Common myeloid progenitor, CD34-positive (primary cell): ENCODE data around the gene EHD4.

Experiments used
- CTCF ChIA-PET: fragments of 350-600 bp; sonication (Branson Sonifier 250); formaldehyde crosslinking; loops from one replicate; lab custom pipeline; 2021; ENCODE audit warnings: antibody characterized with exemption; lab: Charles Lee
- POLR2A ChIA-PET: fragments of 350-600 bp; sonication (Branson Sonifier 250); formaldehyde crosslinking; loops from one replicate; lab custom pipeline; 2021; ENCODE audit warnings: antibody characterized with exemption; lab: Charles Lee
- DNase-seq, 3 donors: peaks; one replicate each; pipeline versions ENCODE4 v3.0.0 to v3.0.0-alpha.2; 2013
- H3K27ac ChIP-seq, 2 experiments: 1 replicate in 1 of 2; 2 replicates in 1 of 2; pipeline ENCODE4 v1.7.0; 2013; ENCODE audit warnings: inconsistent platforms in 2 of 2, low read length in 2 of 2, mild to moderate bottlenecking in 2 of 2, low read depth in 1 of 2, moderate library complexity in 1 of 2; ENCODE audit not compliant: severe bottlenecking in 2 of 2, insufficient read depth in 1 of 2, poor library complexity in 1 of 2
- H3K27me3 ChIP-seq, 5 experiments: replicated peaks in 2 of 5; 1 replicate in 3 of 5; 2 replicates in 2 of 5; pipeline versions ENCODE4 v1.6.1 to v1.7.0; 2013; ENCODE audit warnings: low read length in 4 of 5, mild to moderate bottlenecking in 2 of 5, moderate library complexity in 2 of 5, inconsistent platforms in 1 of 5; ENCODE audit not compliant: insufficient read depth in 5 of 5, control insufficient read depth in 4 of 5
- H3K36me3 ChIP-seq, 4 experiments: 1 replicate in 2 of 4; 2 replicates in 2 of 4; pipeline versions ENCODE4 v1.6.1 to v1.7.0; 2013; ENCODE audit warnings: low read length in 3 of 4, control low read depth in 1 of 4, mild to moderate bottlenecking in 1 of 4; ENCODE audit not compliant: control insufficient read depth in 4 of 4, insufficient read depth in 4 of 4
- H3K4me1 ChIP-seq, 4 experiments: 1 replicate in 3 of 4; 2 replicates in 1 of 4; pipeline versions ENCODE4 v1.6.1 to v1.7.1; 2013; ENCODE audit warnings: low read length in 3 of 4, mild to moderate bottlenecking in 3 of 4, control low read depth in 1 of 4, inconsistent platforms in 1 of 4, moderate library complexity in 1 of 4; ENCODE audit not compliant: control insufficient read depth in 4 of 4, insufficient read depth in 4 of 4; ENCODE audit errors: control extremely low read depth in 1 of 4
- H3K4me3 ChIP-seq, 7 experiments: 1 replicate in 4 of 7; 2 replicates in 3 of 7; pipeline versions ENCODE4 v1.5.1 to v1.7.0; 2013; ENCODE audit warnings: mild to moderate bottlenecking in 7 of 7, low read length in 6 of 7, moderate library complexity in 6 of 7, inconsistent platforms in 2 of 7, low read depth in 2 of 7, control low read depth in 1 of 7; ENCODE audit not compliant: insufficient read depth in 4 of 7, control insufficient read depth in 1 of 7; ENCODE audit errors: extremely low read depth in 1 of 7
- H3K9me3 ChIP-seq, 5 experiments: 1 replicate in 4 of 5; 2 replicates in 1 of 5; pipeline versions ENCODE4 v1.6.1 to v1.7.1; 2013; ENCODE audit warnings: low read length in 4 of 5, mild to moderate bottlenecking in 2 of 5, inconsistent platforms in 1 of 5, low read depth in 1 of 5, moderate library complexity in 1 of 5; ENCODE audit not compliant: control insufficient read depth in 4 of 5, insufficient read depth in 2 of 5; ENCODE audit errors: control extremely low read depth in 1 of 5
- WGBS: methylation state at CpG from one replicate; pipeline ENCODE4 v1.1.5; 2013; ENCODE audit not compliant: insufficient coverage; 5-methylcytosine and 5-hydroxymethylcytosine counted together

The EHD4 gene

DNA sequence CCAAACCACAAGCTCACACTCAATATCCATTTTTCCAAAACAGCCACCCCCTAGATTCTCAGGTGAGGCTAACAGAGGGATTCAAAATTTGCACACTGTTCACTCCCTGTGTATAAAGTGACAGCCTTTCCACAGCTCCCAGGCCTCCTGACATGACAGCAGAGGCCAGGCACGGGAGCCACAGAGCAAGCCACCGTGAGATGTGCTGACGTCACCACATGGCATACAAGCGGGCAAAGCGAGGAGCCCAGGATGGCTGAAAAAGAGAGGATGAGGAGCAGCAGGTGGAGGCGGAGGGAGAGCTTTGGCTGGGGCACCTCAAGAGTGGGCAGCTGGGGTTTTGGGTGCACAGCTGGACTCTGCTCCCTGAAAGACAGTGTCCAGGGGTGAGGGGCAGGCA is 27.1 kb downstream of the EHD4 start:
- ChIA-PET CTCF (no interaction called here), POLR2A (no interaction called here)
- no peak for DNase-seq
- H3K4me1 ChIP-seq: no peaks in the 10 kb centered on the region
- H3K36me3 ChIP-seq: no peaks in the 10 kb centered on the region
- no peaks in the 10 kb centered on the region for H3K27me3 ChIP-seq
- 92% methylated on average over 6 of the region's 6 CpGs for WGBS
- H3K27ac ChIP-seq: no peak overlapping the region
- H3K9me3 ChIP-seq: no peaks in the 10 kb centered on the region
- H3K4me3 ChIP-seq: no peak overlapping the region

DNA sequence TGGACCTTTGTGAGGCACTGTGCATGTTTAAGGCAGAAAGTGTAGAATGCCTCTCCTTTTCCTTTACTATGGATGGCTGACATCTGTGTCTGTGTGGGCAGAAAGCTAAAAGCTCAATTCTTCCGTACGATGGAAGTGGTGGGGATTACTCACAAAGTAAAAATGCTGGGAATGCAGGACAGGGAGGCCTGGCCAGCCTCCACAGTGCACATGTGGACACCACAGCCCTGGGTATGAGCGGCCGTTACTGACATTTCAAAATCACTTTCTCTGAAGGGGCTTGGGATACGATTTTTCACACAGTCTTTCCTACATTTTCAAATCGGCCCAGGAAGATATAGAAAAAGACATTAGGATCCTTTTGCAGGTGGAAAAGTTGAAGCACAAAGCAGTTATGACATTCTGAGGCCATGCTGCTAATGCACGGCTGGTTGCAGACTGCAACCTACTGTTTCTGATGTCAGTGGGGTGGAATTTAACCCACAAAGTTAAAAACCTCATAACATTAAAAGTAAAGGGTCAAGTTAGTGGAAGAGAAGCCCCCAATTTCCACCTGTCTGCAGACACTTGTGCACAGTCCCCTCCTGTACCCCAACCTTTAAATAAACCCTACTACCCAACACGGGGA is 27.9 kb downstream of the EHD4 start:
- CTCF ChIA-PET: no interaction called here
- POLR2A ChIA-PET: no interaction called here
- H3K27ac ChIP-seq: no peak overlapping the region
- no peak for DNase-seq
- H3K9me3 ChIP-seq: no peaks in the 10 kb centered on the region
- H3K36me3 ChIP-seq: no peaks in the 10 kb centered on the region
- no peak overlapping the region for H3K4me3 ChIP-seq
- no peaks in the 10 kb centered on the region for H3K4me1 ChIP-seq
- no peaks in the 10 kb centered on the region for H3K27me3 ChIP-seq
- whole genome bisulfite sequencing: 100% methylated on average over 4 of the region's 8 CpGs

GRCh38 chr15:41943543-41944312 is 28.6 kb downstream of the EHD4 start:
- Histone ChIP-seq H3K27me3 (no peaks in the 10 kb centered on the region), H3K4me3 (no peak overlapping the region), H3K9me3 (no peaks in the 10 kb centered on the region), H3K27ac (no peak overlapping the region), H3K36me3 (no peaks in the 10 kb centered on the region), H3K4me1 (no peaks in the 10 kb centered on the region)
- 97% methylated on average over 6 of the region's 6 CpGs for WGBS
- ChIA-PET POLR2A (no interaction called here), CTCF (no interaction called here)
- no peak for DNase-seq

- ChIA-PET CTCF (interaction anchor here (1.2 kb wide), 1 partner anchor 9 kb away, joined by 4 read pairs; no protein-coding TSS in a partner anchor), POLR2A (no interaction called here)
- H3K4me3 ChIP-seq: no peak overlapping the region
- no peaks in the 10 kb centered on the region for H3K9me3 ChIP-seq
- H3K27ac ChIP-seq: no peak overlapping the region
- DNase-seq: no peak
- no peaks in the 10 kb centered on the region for H3K36me3 ChIP-seq
- peaks cover 0 to 4% (median 3%) of the 10 kb centered on the region in 4 experiments for H3K4me1 ChIP-seq
- WGBS: 96% methylated on average over 6 of the region's 7 CpGs
- no peaks in the 10 kb centered on the region for H3K27me3 ChIP-seq
Observed at GRCh38 chr15:41942886-41943285, 29.5 kb downstream of the EHD4 start.

DNA sequence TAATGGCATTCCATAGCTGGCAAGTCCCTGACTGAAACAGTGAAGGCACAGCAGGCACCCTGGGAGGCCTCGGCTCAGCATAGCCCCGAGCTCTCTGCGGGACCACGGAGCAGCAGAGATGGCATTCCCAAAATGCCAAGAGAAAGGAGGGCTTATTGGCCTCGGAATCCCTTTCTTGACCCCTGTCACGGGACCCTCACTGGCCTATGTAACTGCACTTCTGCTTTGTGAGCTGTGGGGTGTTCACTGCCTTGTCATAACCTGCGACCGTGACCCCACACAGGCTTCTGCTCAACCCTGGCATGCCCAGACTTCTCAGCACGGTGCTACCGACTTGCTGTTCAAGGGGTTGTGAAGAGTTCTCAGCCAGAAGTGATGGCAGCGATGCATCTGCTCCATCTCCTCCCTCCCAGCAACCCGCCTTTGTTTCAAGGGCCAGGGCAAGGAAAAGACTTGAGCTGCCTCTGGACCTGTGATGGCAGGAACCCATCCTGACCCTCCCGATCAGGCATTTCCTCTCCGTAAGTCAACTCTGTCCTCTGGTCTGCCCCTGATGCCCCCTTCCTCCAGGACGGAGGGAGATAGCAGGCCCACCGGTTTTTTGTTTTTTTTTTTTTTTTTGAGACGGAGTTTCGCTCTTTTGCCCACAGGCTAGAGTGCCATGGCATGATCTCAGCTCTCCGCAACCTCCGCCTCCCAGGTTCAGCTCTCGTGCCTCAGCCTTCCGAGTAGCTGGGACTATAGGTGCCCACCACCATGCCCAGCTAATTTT is 30.5 kb downstream of the EHD4 start:
- ChIA-PET POLR2A (no interaction called here), CTCF (interaction anchor here (0.6 to 1.2 kb wide), 2 partner anchors 10 to 1223 kb away, joined by 3 to 4 read pairs; no protein-coding TSS in a partner anchor)
- no peak for DNase-seq
- 97% methylated on average over 19 of the region's 22 CpGs for WGBS
- Histone ChIP-seq H3K9me3 (no peaks in the 10 kb centered on the region), H3K4me3 (no peak overlapping the region), H3K27me3 (no peaks in the 10 kb centered on the region), H3K36me3 (no peaks in the 10 kb centered on the region), H3K4me1 (peaks cover 9 to 15% (median 12%) of the 10 kb centered on the region in 4 experiments), H3K27ac (no peak overlapping the region)

- Histone ChIP-seq H3K36me3 (no peaks in the 10 kb centered on the region), H3K27me3 (no peaks in the 10 kb centered on the region), H3K4me3 (no peak overlapping the region), H3K4me1 (peaks cover 12 to 26% (median 17%) of the 10 kb centered on the region in 4 experiments), H3K9me3 (no peaks in the 10 kb centered on the region), H3K27ac (no peak overlapping the region)
- 100% methylated on average over 9 of the region's 13 CpGs for WGBS
- no peak for DNase-seq
- ChIA-PET POLR2A (no interaction called here), CTCF (interaction anchor here (0.9 to 1.0 kb wide), 3 partner anchors 15 to 31 kb away, joined by 3 read pairs; no protein-coding TSS in a partner anchor)
Observed at GRCh38 chr15:41940441-41940857, 31.9 kb downstream of the EHD4 start.
